Measurements from ENCODE around the gene SFXN5.

The SFXN5 gene

GRCh38 chr2:72973566-72974435 lies 97.7 kb downstream of the SFXN5 start:
- DNase-seq (ENCODE audit: low spot score), result peak; percentile 52

GRCh38 chr2:72973137-72973535 lies 98.4 kb downstream of the SFXN5 start:
- DNase-seq (ENCODE audit: low spot score), result no peak

- no peak for DNase-seq (ENCODE audit: low spot score)
Measured at GRCh38 chr2:72972352-72973136, 99.0 kb downstream of the SFXN5 start.

- DNase-seq (ENCODE audit: low spot score), result no peak
Measured at GRCh38 chr2:72971036-72971435, 100.5 kb downstream of the SFXN5 start.

- DNase-seq (ENCODE audit: low spot score), result no peak
Measured at GRCh38 chr2:72969706-72970105, 101.8 kb downstream of the SFXN5 start.

- DNase-seq (ENCODE audit: low spot score), result no peak
Measured at GRCh38 chr2:72968286-72968685, 103.2 kb downstream of the SFXN5 start.

- DNase-seq (ENCODE audit: low spot score), result no peak
Measured at GRCh38 chr2:72965770-72966450, 105.6 kb downstream of the SFXN5 start.

- DNase-seq (ENCODE audit: low spot score), result no peak
Measured at GRCh38 chr2:72965016-72965415, 106.5 kb downstream of the SFXN5 start.

- no peak for DNase-seq (ENCODE audit: low spot score)
Measured at GRCh38 chr2:72964146-72964525, 107.4 kb downstream of the SFXN5 start.

- DNase-seq (ENCODE audit: low spot score), result no peak
Measured at GRCh38 chr2:72963423-72964145, 107.9 kb downstream of the SFXN5 start.

- DNase-seq (ENCODE audit: low spot score), result no peak
Measured at GRCh38 chr2:72962911-72963310, 108.6 kb downstream of the SFXN5 start.

GRCh38 chr2:72961853-72962468 lies 109.6 kb downstream of the SFXN5 start:
- DNase-seq (ENCODE audit: low spot score), result no peak

- no peak for DNase-seq (ENCODE audit: low spot score)
Measured at GRCh38 chr2:72961036-72961720, 110.3 kb downstream of the SFXN5 start.

GRCh38 chr2:72959995-72960981 lies 111.2 kb downstream of the SFXN5 start:
- DNase-seq (ENCODE audit: low spot score), result no peak

- DNase-seq (ENCODE audit: low spot score), result no peak
Measured at GRCh38 chr2:72959554-72959953, 112.0 kb downstream of the SFXN5 start.

- no peak for DNase-seq (ENCODE audit: low spot score)
Measured at GRCh38 chr2:72958542-72959385, 112.7 kb downstream of the SFXN5 start.

- DNase-seq (ENCODE audit: low spot score), result no peak
Measured at GRCh38 chr2:72956936-72957335, 114.6 kb downstream of the SFXN5 start.

GRCh38 chr2:72956050-72956395 lies 115.5 kb downstream of the SFXN5 start:
- no peak for DNase-seq (ENCODE audit: low spot score)

Data from LoVo (cell line).